ENCODE data around the gene UBA7.

The UBA7 gene

GRCh38 chr3:49805897-49806701 is 7.7 kb downstream of the UBA7 start:
- no peak for DNase-seq

- no peak for DNase-seq
These were observed 8.4 kb downstream of the UBA7 start for GRCh38 chr3:49805367-49805782.

DNA sequence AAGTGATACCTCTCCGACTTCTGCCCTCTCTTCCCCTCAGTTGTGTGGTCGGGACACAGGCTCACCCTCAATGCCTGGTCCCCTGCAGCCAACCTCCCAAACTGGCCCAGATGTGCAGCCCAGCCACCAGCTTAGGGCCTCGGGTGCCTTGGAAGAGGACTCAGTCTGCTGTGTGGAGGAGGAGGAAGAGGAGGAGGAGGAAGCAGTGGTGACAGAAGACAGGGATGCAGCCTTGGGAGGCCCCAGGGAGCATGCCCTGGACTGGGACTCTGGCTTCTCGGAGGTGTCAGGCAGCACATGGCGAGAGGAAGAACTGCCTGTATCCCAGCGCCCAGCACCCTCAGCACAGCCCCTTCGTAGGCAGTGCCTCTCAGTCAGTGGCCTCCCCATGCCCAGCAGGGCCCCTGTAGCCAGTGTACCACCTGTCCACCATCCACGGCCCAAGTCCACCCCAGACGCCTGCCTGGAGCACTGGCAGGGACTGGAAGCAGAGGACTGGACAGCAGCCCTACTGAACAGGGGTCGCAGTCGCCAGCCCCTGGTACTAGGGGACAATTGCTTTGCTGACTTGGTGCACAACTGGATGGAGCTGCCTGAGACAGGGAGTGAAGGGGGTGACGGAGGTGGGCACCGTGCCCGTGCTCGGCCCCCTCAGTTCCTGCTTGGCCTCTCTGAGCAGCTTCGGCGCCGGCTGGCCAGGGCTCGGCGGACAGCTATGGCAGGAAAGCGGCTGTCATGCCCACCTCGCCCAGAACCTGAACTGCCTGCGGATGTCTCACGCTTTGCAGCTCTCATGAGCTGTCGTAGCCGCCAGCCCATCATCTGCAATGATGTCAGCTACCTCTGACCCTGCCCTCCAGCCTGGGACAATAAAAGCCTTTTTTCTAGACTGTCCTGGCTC is 9.4 kb downstream of the UBA7 start:
- DNase-seq = no peak

DNA sequence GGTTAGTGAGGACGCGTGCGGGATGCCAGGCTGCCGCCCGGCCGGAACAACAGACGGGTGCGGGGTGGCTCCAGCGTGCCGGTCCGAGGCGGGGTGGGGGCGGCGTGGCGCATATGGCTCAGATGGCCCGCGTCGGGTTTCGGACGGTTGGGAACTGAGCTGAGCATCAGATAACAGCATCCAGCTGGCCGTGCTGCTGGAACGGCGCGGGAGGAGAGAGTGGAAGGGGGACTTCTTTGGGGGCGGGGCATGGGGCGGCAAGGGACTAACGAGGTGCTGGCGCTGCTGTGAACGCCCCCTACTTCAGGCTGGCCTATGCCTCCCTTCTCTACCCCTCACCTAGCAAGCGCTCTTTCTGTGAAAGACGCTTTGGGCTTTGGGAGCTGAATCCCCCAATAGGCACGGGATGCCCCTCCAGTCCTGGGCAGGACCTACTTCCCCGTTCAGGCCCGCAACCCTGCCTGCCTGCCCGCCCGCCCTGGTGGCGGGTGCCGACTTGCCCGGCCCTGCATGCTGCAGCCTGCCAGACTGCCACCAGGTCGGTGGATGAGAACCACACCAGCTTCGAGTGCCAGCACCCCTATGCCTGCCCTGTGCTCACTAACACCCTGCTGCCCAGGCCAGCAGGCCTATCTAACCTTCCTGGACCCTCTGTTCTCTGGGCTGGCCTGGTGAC is 10.2 kb downstream of the UBA7 start:
- peak; percentile 62 for DNase-seq

GRCh38 chr3:49802719-49803464 is 10.9 kb downstream of the UBA7 start, which contains the start of gene INKA1:
INKA1 (plus strand) TSS chr3:49803261; CDS start chr3:49803393, 132 bp downstream.
- peak; percentile 87 for DNase-seq

DNA sequence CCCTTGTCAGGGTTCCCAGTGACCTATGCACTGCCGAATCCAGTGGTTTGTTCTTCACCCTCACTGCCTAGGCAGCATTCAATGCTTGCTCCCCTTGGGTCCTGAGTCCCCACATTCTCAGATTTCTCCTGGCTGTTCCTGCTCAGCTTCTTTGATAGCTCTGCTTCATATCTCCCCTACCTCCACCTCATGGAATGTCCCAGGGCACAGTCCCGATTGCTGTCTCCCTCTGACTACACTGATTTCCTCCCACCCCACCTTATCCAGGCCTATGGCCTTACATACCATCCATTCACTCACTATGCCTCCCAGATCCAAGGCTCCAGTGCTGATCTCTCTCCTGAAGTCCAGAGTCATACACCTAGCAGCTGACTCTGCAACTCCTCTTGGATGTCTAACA is 12.6 kb downstream of the UBA7 start:
- no peak for DNase-seq

DNA sequence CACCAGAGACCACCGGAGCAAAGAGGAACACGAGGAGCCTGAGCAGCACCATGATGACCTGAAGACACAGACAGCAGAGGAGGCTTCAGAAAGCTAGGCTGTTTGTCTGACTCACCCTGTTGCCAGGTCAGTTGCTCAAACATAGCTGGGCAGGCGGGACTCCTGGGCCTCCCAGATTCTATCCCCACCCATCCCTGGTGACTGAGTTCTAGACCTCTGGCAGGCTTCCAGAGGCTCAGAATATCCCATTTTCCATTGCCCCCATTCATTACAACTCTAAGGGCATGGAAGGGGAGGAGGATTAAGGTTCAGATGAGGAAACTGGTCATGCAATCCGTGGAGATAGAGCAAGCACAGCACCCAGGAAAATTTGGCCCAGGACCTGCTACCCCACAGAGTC is 14.0 kb downstream of the UBA7 start, which contains the start of gene CDHR4:
CDHR4 (minus strand) TSS at position 113 of the 400 bp plus-strand sequence; CDS start at position 52, 61 bp downstream.
- no peak for DNase-seq

GRCh38 chr3:49799105-49799504 is 14.6 kb downstream of the UBA7 start:
- no peak for DNase-seq

DNA sequence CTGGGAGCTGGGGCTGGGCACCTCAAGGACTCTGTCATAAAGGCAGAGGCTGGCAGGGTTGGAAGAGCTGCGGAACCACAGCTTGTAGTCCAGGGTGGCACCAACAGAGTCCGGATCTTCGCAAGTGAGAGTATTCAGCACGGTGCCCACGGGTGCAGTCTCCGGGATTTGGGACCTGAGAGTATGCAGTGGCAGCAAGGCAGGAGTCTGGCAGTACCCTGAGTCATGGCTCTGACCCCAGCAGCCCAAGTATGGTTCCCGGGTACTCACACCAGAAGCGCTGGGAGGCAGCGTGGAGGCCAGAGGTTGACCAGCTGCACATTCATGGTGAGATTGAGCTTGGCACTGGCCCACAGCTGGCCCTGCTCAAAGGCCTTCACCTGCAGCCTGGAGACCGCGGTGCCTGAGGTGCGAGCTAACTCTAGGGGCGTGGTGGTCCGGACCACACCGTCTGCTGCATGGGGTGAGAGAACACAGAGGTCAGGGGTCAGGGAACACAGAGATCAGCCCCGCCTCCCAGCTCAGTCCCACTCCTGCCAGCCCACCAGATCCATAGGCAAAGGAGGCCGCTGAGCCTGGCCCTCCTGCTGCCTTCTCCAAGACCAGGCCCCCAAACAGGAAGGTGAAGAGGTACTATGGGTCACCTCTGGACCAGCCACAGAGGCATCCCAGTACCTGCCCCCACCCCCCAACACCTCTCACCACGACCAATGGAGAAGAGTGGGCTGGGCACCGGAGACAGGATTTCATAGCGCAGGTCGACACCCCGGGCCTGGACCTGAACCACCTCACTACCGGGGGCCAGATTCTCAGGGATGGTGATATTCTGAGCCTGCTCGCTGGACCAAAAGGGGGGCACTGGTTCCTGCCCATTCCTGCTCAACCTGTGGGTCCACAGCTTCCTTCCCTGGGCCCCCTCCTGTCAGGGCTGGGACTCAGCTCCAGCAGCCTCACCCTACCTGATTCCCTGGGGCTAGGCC is 18.5 kb downstream of the UBA7 start:
- no peak for DNase-seq

DNA sequence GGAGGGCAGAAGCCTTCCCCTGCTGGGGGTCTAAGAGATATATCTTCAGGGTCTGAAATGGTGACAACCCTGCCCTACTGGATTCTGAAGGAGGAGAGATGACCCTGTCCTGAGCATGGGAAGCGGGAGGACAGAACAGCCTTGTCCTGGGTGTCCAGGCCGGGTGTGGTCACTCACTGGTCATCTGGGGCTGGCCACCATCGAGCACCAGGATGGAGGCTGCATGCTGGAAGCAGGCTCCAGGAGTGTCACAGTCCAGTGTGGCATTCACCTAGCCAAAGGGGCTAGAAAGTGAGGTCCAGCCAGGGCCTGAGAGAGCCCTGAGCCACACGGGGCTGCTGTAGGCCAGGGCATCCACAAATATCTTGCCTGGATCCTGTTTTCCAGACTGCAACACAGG is 19.3 kb downstream of the UBA7 start:
- DNase-seq = no peak

- no peak for DNase-seq
These were observed 20.2 kb downstream of the UBA7 start for GRCh38 chr3:49793486-49794085.

DNA sequence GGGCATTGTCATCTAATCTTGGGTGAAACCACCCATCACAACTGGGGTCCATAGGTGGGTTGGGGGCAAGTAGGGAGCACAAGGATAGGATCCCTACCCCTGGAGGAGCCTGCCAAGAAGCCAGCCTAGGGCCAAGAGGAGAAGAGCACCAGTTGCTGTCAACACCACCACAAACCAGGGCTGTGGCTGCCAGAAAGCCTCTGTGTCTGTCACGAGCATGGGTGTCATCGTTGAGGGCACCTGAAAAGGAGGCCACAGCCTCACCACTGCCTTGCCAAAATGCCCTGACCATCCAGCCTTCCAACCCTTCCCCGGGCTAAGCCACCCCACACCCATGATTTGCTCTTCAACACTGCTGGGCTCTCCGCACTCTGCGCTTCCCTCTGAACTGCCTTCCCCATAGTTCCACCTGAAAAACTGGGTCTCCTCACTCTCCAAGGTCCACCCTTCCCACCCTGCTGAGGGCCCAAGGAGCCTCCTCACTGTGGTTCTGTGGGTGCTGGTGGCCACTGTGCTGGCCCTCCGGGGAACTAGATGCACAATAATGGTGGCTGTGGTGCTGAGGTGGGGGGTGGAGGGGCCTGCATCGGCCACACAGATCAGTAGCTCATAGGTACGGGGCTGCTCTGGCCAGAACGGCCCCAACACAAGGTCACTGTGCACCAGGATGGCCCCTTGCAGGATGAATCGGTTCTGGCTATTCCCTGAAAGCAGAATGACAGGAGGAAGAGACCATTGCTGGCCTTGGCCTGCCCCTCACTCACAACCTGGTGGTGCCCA is 21.2 kb downstream of the UBA7 start:
- peak; percentile 8 for DNase-seq

DNA sequence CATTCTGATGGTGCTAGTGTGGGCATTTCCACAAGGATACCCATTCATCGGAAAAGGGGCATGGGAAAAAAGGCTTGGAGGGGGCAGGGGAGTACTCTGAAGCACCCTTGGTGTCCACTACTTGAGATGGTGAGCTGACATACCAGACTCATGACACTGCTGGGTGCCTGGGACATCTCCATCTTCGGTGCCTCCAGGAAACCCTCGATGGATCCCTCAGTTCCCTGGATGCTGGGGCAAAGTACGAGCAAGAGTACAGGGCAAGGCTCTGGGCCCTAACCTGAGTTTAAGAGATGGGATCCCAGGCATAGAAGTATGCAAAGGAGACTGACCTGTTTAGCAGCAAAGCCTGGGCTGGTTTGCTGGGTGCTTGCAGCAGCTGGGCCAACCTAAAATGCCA is 22.2 kb downstream of the UBA7 start:
- DNase-seq = no peak

DNA sequence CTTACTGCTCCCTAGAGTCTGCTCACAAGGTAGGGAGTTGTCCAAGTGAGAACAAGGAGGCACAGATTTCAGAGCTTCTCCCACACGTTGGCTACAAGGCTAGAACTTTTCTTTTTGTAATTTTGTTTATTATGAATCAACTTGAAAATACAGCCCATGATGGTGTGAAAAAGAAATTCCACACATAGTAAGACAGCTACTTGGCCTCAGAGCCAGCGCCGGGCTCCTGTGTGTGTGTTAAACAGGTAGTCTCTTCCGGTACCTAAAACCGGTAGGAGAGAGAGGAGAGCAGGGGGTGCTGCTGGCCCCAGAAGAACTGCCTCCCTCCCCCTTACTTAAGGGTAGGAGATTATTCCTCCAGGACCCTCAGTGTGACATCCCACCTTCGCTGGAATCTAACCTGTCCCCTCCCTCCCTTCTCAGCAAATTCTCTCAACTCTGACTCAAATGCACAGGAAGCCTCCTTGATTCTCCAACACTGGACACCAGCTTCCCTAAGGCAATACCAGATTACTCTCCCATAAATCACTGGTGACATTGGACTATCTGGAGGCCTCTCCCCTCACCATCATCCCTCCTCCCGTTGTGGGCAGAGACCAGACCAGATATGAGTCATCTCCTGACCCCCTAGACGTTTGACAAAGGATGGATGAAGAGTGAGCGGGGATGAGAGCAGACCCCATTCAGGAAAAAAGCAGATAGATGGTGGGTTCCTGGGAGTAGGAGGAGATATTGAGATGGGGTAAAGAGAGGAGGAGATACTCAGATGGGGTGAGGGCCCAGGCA is 22.9 kb downstream of the UBA7 start:
- DNase-seq = no peak

DNA sequence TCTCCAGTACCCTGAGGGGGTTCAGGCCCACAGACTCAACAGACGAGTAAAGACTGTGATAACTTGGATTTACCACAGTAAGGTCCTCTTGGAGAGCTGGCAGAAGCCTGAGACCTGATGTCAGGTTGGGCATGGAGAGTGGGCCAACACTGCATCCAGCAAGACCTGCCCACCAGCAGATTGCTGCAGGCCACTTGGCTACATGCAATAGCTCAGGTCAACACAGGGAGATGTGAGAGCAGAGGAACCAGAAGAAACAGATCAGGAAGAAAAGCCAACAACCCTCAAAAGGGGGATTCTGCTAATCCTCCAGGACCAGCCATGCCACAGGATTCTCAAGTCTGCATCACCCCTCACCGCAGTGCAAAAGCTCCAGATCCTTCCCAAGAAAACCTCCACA is 25.7 kb downstream of the UBA7 start:
- DNase-seq = peak; percentile 10

GRCh38 chr3:49787536-49787935 is 26.2 kb downstream of the UBA7 start:
- peak; percentile 15 for DNase-seq

DNA sequence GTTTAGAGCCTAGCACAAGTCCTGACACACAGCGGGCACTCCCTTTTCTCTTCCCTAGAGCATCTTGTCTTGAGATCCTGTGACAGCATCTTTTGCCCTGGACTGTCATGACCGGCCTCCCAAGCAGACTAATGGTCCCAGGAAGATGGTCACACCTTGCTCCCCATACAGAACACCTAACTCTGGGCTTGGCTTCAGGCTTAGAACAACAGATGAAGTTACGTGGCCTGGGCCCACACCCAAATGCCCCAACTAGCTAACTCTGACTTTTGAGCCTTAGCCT is 26.6 kb downstream of the UBA7 start:
- DNase-seq = no peak

DNA sequence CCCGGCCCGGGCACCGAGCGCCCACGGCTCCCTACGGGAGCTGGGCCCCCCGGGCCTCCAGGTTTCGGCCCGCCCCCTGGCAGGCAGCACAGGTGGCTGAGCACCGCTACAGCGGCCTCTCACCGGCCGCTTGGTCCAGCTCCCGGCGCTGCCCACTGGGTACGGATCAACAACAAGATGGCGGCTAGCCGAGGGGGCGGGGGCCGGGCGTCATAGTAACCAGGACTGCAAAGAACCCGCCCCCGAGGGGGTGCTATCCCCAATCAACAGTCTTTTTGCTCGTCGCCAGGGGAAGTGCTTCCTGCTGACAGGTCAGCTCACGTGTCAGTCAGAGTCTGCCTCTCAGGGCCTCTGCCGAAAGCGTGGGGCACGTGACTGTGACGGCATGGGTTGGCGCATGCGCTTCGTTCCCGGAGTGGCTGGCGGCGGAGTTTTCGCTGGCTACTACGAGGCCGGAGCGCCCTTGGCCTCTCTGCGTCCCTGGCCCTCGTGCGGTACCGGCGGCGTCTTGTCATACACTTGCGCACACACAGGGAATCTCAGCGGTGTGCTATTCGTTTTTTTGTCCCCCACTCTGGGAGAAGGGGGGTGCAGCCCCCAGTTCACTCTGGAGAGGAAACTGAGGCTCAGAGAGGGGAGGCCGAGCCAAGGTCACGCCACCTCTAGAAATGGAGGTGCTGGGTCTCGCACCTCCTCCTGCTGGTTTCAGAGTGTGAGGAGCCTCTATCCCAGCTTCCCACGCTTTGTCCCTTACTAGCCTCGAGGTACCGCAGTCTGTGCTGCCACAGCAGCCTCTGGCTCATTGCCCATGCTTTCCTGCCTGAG is 27.2 kb downstream of the UBA7 start, which contains the start of gene IP6K1:
IP6K1 (minus strand) TSS at position 186 of the 825 bp plus-strand sequence. CDS start 38,502 bp downstream, outside the sequence.
- peak; percentile 98 for DNase-seq
